Measurements from ENCODE around the gene SCARF1.

DNA sequence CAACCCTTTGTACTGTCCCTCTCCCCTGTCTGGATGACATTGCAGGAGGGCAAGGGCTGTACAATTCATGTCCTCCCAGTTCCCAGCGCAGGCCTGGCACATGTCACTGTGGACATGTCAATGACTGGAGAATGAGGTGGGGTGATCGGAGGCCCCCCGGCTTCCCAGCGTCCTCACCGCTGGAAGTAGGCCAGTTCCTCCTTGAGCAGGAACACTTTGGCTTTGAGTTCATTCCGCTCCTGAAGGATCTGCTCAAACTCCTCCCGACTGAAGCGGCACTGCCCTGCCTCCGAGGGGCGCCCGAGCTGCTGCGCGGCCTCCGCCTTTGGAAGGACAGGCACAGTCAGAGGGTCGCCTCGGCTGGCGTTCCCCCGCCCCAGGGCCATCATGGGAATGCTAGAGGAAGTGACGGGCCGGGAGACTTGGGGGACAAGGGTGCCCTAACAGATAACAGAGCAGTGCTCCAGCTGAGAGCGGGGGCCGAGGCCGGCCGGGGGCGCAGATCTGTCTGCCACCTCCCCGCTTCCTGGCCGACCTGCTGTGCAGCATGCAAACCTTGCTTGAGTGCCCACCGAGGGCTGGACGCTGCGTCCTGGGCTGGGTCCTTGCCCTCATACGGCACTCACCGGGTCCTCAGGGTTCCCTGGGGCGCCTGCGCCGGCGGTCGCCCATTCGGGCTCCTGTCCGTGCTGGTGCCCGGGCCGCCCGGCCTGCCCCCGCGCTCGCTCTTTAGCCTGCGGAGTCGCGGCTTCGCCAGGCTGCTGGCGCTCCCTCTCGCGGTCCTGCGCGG, 2.8 kb upstream of the SCARF1 start:
- no peak for TF ChIP-seq EP300 (IDR thresholded peaks at IDR 0.05)
- TF ChIP-seq, protein P1, sequence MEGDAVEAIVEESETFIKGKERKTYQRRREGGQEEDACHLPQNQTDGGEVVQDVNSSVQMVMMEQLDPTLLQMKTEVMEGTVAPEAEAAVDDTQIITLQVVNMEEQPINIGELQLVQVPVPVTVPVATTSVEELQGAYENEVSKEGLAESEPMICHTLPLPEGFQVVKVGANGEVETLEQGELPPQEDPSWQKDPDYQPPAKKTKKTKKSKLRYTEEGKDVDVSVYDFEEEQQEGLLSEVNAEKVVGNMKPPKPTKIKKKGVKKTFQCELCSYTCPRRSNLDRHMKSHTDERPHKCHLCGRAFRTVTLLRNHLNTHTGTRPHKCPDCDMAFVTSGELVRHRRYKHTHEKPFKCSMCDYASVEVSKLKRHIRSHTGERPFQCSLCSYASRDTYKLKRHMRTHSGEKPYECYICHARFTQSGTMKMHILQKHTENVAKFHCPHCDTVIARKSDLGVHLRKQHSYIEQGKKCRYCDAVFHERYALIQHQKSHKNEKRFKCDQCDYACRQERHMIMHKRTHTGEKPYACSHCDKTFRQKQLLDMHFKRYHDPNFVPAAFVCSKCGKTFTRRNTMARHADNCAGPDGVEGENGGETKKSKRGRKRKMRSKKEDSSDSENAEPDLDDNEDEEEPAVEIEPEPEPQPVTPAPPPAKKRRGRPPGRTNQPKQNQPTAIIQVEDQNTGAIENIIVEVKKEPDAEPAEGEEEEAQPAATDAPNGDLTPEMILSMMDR (IDR thresholded peaks at IDR 0.05) = peak in 2 of 3 donors; percentile 92 to 94

All from ovary (tissue), 3 donors.